HUES48 (cell line): Measurements from ENCODE around the gene SLC8A1.

Experiments used
- H3K27ac ChIP-seq: one replicate; pipeline ENCODE4 v1.7.0; 2013; ENCODE audit warnings: low read depth, low read length, inconsistent platforms
- H3K27me3 ChIP-seq: 2 replicates; pipeline ENCODE4 v1.6.1; 2013; ENCODE audit warnings: mild to moderate bottlenecking, low read length; ENCODE audit not compliant: control insufficient read depth, insufficient read depth
- H3K36me3 ChIP-seq: 2 replicates; pipeline ENCODE4 v1.6.1; 2013; ENCODE audit warnings: low read length; ENCODE audit not compliant: control insufficient read depth, insufficient read depth
- H3K4me1 ChIP-seq: 2 replicates; pipeline ENCODE4 v1.6.1; 2013; ENCODE audit warnings: mild to moderate bottlenecking, low read length; ENCODE audit not compliant: control insufficient read depth, insufficient read depth
- H3K4me3 ChIP-seq: 2 replicates; pipeline ENCODE4 v1.5.1; 2013; ENCODE audit warnings: mild to moderate bottlenecking, low read depth, low read length
- H3K9ac ChIP-seq: 2 replicates; pipeline ENCODE4 v1.6.1; 2013; ENCODE audit warnings: mild to moderate bottlenecking, low read depth, low read length, moderate library complexity
- H3K9me3 ChIP-seq: 2 replicates; pipeline ENCODE4 v1.6.1; 2013; ENCODE audit warnings: low read length; ENCODE audit not compliant: control insufficient read depth, insufficient read depth

SLC8A1 gene

GRCh38 chr2:40273734-40274182 is 178.1 kb downstream of the SLC8A1 start:
- H3K9me3 ChIP-seq = no peaks in the 10 kb centered on the region
- H3K27me3 ChIP-seq = no peaks in the 10 kb centered on the region
- no peaks in the 10 kb centered on the region for H3K36me3 ChIP-seq
- H3K4me3 ChIP-seq = no peak overlapping the region
- no peak overlapping the region for H3K9ac ChIP-seq
- H3K4me1 ChIP-seq = no peaks in the 10 kb centered on the region
- H3K27ac ChIP-seq = no peak overlapping the region

- H3K9me3 ChIP-seq = no peaks in the 10 kb centered on the region
- H3K27me3 ChIP-seq = no peaks in the 10 kb centered on the region
- no peak overlapping the region for H3K4me3 ChIP-seq
- no peak overlapping the region for H3K9ac ChIP-seq
- H3K4me1 ChIP-seq = no peaks in the 10 kb centered on the region
- no peak overlapping the region for H3K27ac ChIP-seq
- H3K36me3 ChIP-seq = no peaks in the 10 kb centered on the region
Measured at GRCh38 chr2:40271094-40271493, 180.8 kb downstream of the SLC8A1 start.

GRCh38 chr2:40270372-40270771 is 181.5 kb downstream of the SLC8A1 start:
- Histone ChIP-seq H3K27ac (no peak overlapping the region), H3K9ac (no peak overlapping the region), H3K27me3 (no peaks in the 10 kb centered on the region), H3K9me3 (no peaks in the 10 kb centered on the region), H3K4me1 (no peaks in the 10 kb centered on the region), H3K36me3 (no peaks in the 10 kb centered on the region), H3K4me3 (no peak overlapping the region)

GRCh38 chr2:40268566-40268965 is 183.3 kb downstream of the SLC8A1 start:
- Histone ChIP-seq H3K36me3 (no peaks in the 10 kb centered on the region), H3K4me1 (no peaks in the 10 kb centered on the region), H3K27ac (no peak overlapping the region), H3K4me3 (no peak overlapping the region), H3K27me3 (no peaks in the 10 kb centered on the region), H3K9ac (no peak overlapping the region), H3K9me3 (no peaks in the 10 kb centered on the region)

- H3K4me3 ChIP-seq = no peak overlapping the region
- H3K9ac ChIP-seq = no peak overlapping the region
- H3K9me3 ChIP-seq = no peaks in the 10 kb centered on the region
- H3K36me3 ChIP-seq = no peaks in the 10 kb centered on the region
- no peaks in the 10 kb centered on the region for H3K4me1 ChIP-seq
- H3K27me3 ChIP-seq = no peaks in the 10 kb centered on the region
- H3K27ac ChIP-seq = no peak overlapping the region
Measured at GRCh38 chr2:40266201-40266600, 185.7 kb downstream of the SLC8A1 start.

GRCh38 chr2:40265602-40266001 is 186.3 kb downstream of the SLC8A1 start:
- Histone ChIP-seq H3K4me3 (no peak overlapping the region), H3K27me3 (no peaks in the 10 kb centered on the region), H3K27ac (no peak overlapping the region), H3K36me3 (no peaks in the 10 kb centered on the region), H3K9ac (no peak overlapping the region), H3K4me1 (no peaks in the 10 kb centered on the region), H3K9me3 (no peaks in the 10 kb centered on the region)

GRCh38 chr2:40261042-40261441 is 190.8 kb downstream of the SLC8A1 start:
- Histone ChIP-seq H3K4me3 (no peak overlapping the region), H3K4me1 (peaks cover 3% of the 10 kb centered on the region; the same call in 1 of the 2 replicates), H3K27ac (no peak overlapping the region), H3K36me3 (no peaks in the 10 kb centered on the region), H3K9ac (no peak overlapping the region), H3K27me3 (no peaks in the 10 kb centered on the region), H3K9me3 (no peaks in the 10 kb centered on the region)

- H3K4me1 ChIP-seq = peaks cover 3% of the 10 kb centered on the region; the same call in 1 of the 2 replicates
- H3K27ac ChIP-seq = no peak overlapping the region
- H3K4me3 ChIP-seq = no peak overlapping the region
- no peaks in the 10 kb centered on the region for H3K27me3 ChIP-seq
- H3K9ac ChIP-seq = no peak overlapping the region
- no peaks in the 10 kb centered on the region for H3K9me3 ChIP-seq
- H3K36me3 ChIP-seq = no peaks in the 10 kb centered on the region
Measured at GRCh38 chr2:40260437-40260836, 191.5 kb downstream of the SLC8A1 start.

- Histone ChIP-seq H3K9ac (no peak overlapping the region), H3K27me3 (no peaks in the 10 kb centered on the region), H3K36me3 (no peaks in the 10 kb centered on the region), H3K9me3 (no peaks in the 10 kb centered on the region), H3K4me1 (peaks cover 3% of the 10 kb centered on the region; the same call in 1 of the 2 replicates), H3K4me3 (no peak overlapping the region), H3K27ac (no peak overlapping the region)
Measured at GRCh38 chr2:40259900-40260299, 192.0 kb downstream of the SLC8A1 start.

- no peak overlapping the region for H3K27ac ChIP-seq
- H3K9ac ChIP-seq = no peak overlapping the region
- H3K36me3 ChIP-seq = no peaks in the 10 kb centered on the region
- no peak overlapping the region for H3K4me3 ChIP-seq
- no peaks in the 10 kb centered on the region for H3K27me3 ChIP-seq
- no peaks in the 10 kb centered on the region for H3K9me3 ChIP-seq
- H3K4me1 ChIP-seq = peaks cover 3% of the 10 kb centered on the region; the same call in 1 of the 2 replicates
Measured at GRCh38 chr2:40258135-40258457, 193.8 kb downstream of the SLC8A1 start.

GRCh38 chr2:40257340-40258134 is 194.4 kb downstream of the SLC8A1 start:
- Histone ChIP-seq H3K27ac (no peak overlapping the region), H3K36me3 (no peaks in the 10 kb centered on the region), H3K4me1 (peaks cover 3% of the 10 kb centered on the region; the same call in 1 of the 2 replicates), H3K9me3 (no peaks in the 10 kb centered on the region), H3K27me3 (no peaks in the 10 kb centered on the region), H3K9ac (no peak overlapping the region), H3K4me3 (no peak overlapping the region)
